AG04450 (cell line): Measurements from ENCODE around the gene ZNG1B. TPM values are rescaled to one million over a fixed set of nuclear protein-coding genes. Genes with fewer than 3 reads are reported as not detected.
A peak's percentile ranks its signal among the peaks of the same experiment; 100 is the strongest.
"Not testable (repeated sequence)": the region's sequence is repeated elsewhere in the genome, so short reads cannot be mapped to it uniquely, and the experiment has no call there.

Experiments used
- CTCF ChIA-PET: fragments of 300-600, 350-600 bp; formaldehyde crosslinking; extraction: SDS; loops from one replicate; lab custom pipeline; 2022; ENCODE audit warnings: antibody characterized with exemption, inconsistent platforms; lab: Charles Lee
- POLR2A ChIA-PET: fragments of 350-600 bp; formaldehyde crosslinking; extraction: SDS; loops from one replicate; lab custom pipeline; 2021; ENCODE audit warnings: antibody characterized with exemption, inconsistent platforms; lab: Yijun Ruan, JAX
- DNase-seq: peaks from one replicate; pipeline ENCODE4 v3.0.0-alpha.2; 2011; ENCODE audit warnings: low read depth, low spot score
- H3K27ac ChIP-seq: one replicate; pipeline ENCODE4 v1.5.1; 2012; ENCODE audit warnings: low read depth, low read length, control low read depth
- H3K27me3 ChIP-seq: one replicate; pipeline ENCODE4 v1.6.0; 2012; ENCODE audit warnings: low read length; ENCODE audit not compliant: control insufficient read depth, insufficient read depth
- H3K4me3 ChIP-seq: 2 replicates; pipeline ENCODE4 v1.5.1; 2011; ENCODE audit warnings: mild to moderate bottlenecking, low read depth, low read length, control low read depth
- H3K9me3 ChIP-seq: 2 replicates; pipeline ENCODE4 v1.5.1; 2012; ENCODE audit warnings: low read length; ENCODE audit not compliant: control insufficient read depth, insufficient read depth
- polyA plus RNA-seq: library from polyadenylated mRNA; depleted of rRNA; stranded (reverse); fragments of >200 nt; gene quantifications from 2 replicates; pipeline ENCODE4 v1.2.3, GENCODE V29; 2011

ZNG1B gene
- polyA plus RNA-seq, 1 experiment, result 29.1 TPM

DNA sequence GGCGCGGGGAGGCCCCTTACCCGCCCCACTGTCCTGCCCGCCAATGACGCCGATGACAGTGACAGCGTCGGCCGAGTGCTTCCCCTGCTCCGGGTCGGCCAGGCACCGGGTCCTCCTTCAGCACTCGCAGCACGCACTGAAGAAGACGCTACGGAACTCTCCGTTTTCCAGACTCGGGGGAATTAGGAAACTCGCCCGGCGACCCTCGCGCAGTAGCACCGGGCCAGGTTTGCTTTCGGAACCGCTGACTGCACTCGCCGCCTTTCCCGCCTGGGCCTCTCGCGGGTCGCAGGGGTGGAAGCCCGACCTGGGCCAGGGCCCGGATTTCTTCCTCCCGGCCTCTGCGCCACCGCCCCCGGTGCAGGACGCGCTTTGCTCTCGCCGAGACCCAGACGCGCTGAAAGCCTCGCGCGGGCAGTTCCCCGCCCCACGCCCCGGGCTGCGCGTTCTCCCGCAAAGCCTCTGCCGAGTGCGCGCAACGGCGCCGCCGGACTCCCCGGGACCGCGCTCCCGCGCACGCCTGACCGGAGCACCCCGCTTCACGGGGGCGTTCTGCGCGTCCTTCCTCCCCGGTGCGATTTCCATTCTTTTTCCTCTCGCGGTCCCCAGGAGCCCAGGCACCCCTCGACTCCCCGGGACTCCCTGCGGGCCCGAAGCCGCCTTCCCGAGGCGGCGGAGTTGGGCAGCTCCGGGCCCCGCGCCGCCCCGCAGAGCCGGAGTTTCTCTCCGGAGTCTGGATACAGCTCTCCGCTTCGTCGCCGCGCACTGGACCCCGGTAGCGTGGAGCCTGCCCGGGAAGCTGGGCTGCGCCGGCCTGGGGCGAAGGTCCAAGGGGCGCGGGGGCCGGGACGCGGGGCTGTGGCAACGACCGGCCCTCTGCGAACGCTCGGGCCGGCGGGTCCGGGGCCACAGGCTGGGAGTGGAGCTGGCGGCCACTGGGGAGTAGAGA is 65.9 kb downstream of the ZNG1B start:
- H3K27ac ChIP-seq, CTCF ChIA-PET, POLR2A ChIA-PET, DNase-seq, H3K9me3 ChIP-seq: not testable (repeated sequence)
- Histone ChIP-seq H3K4me3 (peak overlapping the region; percentile 29), H3K27me3 (peaks cover 22% of the 10 kb centered on the region)

GRCh38 chr2:113504081-113504480 is 66.6 kb downstream of the ZNG1B start:
- H3K9me3 ChIP-seq, POLR2A ChIA-PET, CTCF ChIA-PET, H3K27ac ChIP-seq, DNase-seq, H3K4me3 ChIP-seq: not testable (repeated sequence)
- peaks cover 22% of the 10 kb centered on the region for H3K27me3 ChIP-seq

DNA sequence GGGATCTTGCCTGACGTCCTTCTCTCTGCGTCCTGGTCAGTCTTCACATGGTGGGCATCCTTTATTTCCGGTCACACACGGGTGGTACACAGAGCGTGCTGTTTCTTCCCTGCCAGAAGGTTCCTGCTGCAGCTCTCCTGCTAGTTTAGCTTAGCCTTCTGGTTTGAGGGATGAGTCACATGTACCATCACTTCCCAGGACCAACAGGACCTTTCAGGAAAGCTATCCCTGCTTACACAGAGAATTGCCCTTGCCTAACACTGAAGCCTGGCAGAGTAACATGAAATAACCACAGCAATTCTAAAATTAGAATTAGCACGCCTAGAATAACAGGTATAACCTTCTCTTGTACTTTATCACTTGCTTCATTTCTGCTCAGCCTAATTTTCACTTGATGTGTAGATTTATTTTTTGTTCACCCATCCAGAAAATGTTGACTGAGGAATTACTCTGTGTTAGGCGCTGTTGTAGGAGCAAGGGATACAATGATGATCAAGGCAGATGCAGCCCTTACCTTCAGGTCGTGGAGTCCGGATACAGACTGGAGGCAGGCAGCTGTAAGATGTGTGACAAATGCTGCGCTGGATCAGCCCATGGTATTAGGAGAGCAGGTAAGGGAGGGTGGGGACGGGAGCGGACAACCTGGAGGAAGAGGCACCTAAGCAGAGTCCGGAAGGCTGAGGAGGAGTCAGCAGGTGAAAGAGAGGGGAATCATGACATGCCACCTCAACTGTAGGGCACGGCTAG is 70.1 kb downstream of the ZNG1B start:
- H3K9me3 ChIP-seq, POLR2A ChIA-PET, H3K27ac ChIP-seq, H3K4me3 ChIP-seq, CTCF ChIA-PET, DNase-seq: not testable (repeated sequence)
- peaks cover 13% of the 10 kb centered on the region for H3K27me3 ChIP-seq

DNA sequence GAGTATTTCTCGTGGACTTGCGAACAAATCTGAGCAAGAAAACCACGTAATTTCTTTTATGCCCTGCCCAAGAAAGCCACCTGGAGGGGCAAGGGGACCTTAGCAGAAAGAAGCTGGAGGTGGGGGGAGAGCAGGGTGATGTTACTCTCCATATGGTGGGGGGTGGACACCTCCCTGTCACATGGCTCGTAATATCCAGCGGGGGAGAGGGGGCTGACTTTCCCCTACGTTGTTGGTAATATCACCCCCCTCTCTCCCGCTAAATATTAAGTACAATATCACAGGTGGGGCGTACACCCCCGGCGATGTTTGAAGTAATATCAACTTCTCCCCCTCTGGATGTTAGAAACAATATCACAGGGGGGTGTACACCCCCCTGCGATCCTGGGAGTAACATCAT is 70.7 kb downstream of the ZNG1B start:
- DNase-seq, H3K27me3 ChIP-seq, H3K9me3 ChIP-seq, H3K4me3 ChIP-seq, H3K27ac ChIP-seq, CTCF ChIA-PET, POLR2A ChIA-PET: not testable (repeated sequence)

DNA sequence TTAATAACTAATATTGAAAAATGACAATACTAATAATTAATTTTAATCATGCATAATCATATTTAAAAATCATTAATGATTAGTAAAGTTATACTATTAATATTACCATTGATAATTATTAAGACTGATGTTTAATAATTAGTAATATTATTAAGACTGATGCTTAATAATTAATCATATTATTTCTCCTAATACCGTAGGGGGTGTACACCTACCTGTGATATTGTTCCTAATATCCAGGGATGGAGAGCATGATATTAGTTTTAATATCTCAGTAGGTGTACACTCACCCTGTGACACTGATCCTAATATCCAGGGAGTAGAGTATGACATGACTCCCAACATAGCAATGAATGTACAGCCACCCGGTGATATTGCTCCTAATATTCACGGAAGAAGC is 73.4 kb downstream of the ZNG1B start:
- POLR2A ChIA-PET, H3K9me3 ChIP-seq, H3K4me3 ChIP-seq, H3K27ac ChIP-seq, DNase-seq, CTCF ChIA-PET, H3K27me3 ChIP-seq: not testable (repeated sequence)

DNA sequence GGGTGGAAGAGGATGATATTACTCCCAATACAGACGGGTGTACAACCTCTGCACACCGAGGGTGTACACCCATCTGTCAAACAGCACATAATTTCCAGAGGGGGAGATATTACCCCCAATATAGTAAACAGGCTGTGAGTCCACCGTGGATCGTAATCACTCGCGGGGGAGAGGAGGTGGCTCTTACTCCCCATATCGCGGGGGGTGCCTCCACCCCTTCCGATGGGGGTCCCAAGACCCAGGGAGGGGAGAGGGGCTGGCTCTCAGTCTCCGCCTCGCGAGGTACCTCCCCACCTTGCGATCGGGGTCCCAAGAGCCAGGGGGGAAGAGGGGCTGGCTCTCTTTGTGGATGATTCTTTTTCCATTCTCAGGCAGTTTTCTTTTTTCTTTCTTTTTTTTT is 74.4 kb downstream of the ZNG1B start:
- H3K27ac ChIP-seq, CTCF ChIA-PET, DNase-seq, POLR2A ChIA-PET, H3K4me3 ChIP-seq, H3K9me3 ChIP-seq, H3K27me3 ChIP-seq: not testable (repeated sequence)

DNA sequence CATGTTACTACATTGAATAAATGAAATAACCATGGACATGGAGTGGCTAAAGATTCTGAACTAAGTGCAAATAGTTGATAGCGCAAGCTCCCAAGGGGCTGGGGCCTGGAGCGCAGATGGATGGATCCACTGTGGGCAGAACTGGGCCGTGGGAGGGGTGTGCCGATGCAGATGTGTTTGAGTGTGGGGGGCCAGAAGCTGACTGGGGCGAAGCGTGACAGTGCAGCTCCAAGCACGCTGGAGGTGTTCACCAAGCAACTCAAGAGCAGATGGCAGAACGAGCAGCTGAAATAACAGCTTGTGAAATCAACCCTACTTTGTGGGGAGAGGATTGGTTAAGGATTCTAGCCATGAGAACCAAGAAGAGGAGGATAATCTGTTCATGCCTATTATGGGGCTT is 78.0 kb downstream of the ZNG1B start:
- H3K9me3 ChIP-seq, CTCF ChIA-PET, H3K27ac ChIP-seq, H3K27me3 ChIP-seq, POLR2A ChIA-PET, DNase-seq, H3K4me3 ChIP-seq: not testable (repeated sequence)

GRCh38 chr2:113515995-113516394 is 78.5 kb downstream of the ZNG1B start:
- POLR2A ChIA-PET, CTCF ChIA-PET, H3K27ac ChIP-seq, H3K27me3 ChIP-seq, H3K4me3 ChIP-seq, H3K9me3 ChIP-seq, DNase-seq: not testable (repeated sequence)

DNA sequence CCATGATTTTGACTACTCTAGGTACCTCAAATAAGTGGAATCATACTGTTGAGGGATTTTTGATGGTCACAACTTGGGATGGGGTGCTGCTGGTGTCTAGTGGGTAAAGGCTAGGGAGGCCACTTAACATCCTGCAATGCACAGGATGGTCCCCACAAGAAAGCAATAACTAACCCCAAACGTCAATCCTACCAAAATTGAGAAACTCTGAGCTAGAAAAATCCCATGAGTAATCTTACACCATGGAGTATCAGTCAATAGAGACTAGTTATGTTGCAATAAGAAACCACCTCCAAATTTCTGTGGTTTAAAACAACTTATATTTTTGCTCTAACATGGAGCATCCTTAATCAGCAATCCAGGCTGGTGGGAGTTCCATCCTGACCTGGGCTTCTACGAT is 79.5 kb downstream of the ZNG1B start:
- H3K27ac ChIP-seq, H3K9me3 ChIP-seq, CTCF ChIA-PET, H3K27me3 ChIP-seq, POLR2A ChIA-PET, DNase-seq, H3K4me3 ChIP-seq: not testable (repeated sequence)

GRCh38 chr2:113520837-113521236 is 83.3 kb downstream of the ZNG1B start:
- POLR2A ChIA-PET, H3K9me3 ChIP-seq, H3K27me3 ChIP-seq, H3K4me3 ChIP-seq, CTCF ChIA-PET, H3K27ac ChIP-seq, DNase-seq: not testable (repeated sequence)

DNA sequence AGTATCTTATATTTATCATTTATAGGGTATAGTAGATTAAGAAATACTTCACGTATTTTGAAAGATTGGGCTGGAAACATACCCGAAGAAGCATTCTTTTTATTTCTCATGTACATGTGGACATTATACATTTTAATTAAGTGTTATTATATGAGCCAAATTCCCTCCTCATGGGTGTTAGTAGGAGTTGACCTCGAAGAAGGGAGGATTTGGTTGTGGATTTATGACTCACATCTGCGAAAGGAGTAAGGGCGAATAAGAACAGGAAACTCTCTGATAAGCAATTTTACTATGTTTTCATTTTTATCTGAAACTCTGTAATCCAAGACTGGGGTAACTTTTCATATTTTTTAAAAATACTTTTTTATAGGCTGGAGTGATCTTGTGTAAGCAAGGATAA is 84.0 kb downstream of the ZNG1B start:
- POLR2A ChIA-PET, CTCF ChIA-PET, H3K4me3 ChIP-seq, DNase-seq, H3K27ac ChIP-seq, H3K9me3 ChIP-seq, H3K27me3 ChIP-seq: not testable (repeated sequence)

GRCh38 chr2:113524986-113525385 is 87.5 kb downstream of the ZNG1B start:
- H3K9me3 ChIP-seq, DNase-seq, POLR2A ChIA-PET, H3K27me3 ChIP-seq, H3K27ac ChIP-seq, CTCF ChIA-PET, H3K4me3 ChIP-seq: not testable (repeated sequence)
